Measurements from ENCODE around the gene SELENOI.

DNA sequence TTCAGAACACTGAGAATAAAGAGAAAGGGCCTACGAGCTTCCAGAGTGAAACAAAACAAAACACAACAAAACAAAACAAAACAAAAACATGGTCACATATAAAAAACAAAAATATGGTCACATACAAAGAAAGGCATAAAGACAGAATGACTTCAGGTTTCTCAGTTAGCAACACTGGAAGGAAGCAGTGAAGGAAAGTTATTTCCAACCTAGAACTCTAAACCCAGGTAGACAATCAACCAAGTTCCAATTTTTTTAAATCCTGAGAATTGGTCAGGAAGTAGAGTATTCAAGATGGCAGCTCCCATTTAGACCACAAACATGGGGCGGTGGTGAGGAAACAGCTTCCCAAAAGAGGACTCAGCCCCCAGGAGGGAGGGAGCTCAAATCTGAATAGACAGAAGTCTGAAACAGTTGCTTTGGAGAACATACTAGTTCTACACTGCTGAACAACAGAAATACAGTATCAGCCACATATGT, 64.9 kb downstream of the SELENOI start:
- no peak for TF ChIP-seq POLR2A (IDR thresholded peaks at IDR 0.05)
- TF ChIP-seq CTCF (IDR thresholded peaks at IDR 0.05) = no peak
